Esophagus muscularis mucosa (tissue), 4 donors: ENCODE results near the gene SIGLEC12. TPM values are rescaled to one million over a fixed set of nuclear protein-coding genes. Genes with fewer than 3 reads are reported as not detected.

Source experiments
- DNase-seq: peaks from one replicate; pipeline ENCODE4 v3.0.0-alpha.2; 2017; ENCODE audit errors: extremely low spot score
- H3K27ac ChIP-seq, 4 donors: fragments of 200-600 bp; sonication (generic); replicated peaks in 1 of 4; 1 replicate in 3 of 4; 2 replicates in 1 of 4; pipeline ENCODE4 v1.5.1; 2016 to 2019; ENCODE audit warnings: mild to moderate bottlenecking in 1 of 4
- H3K27me3 ChIP-seq, 4 donors: fragments of 200-600 bp; sonication (generic); one replicate each; pipeline versions ENCODE4 v1.5.1 to v1.6.0; 2016 to 2019
- H3K36me3 ChIP-seq, 4 donors: fragments of 200-600 bp; sonication (generic); one replicate each; pipeline ENCODE4 v1.5.1; 2016 to 2019
- H3K4me1 ChIP-seq, 4 donors: fragments of 200-600 bp; sonication (generic); one replicate each; pipeline ENCODE4 v1.5.1; 2016 to 2019
- H3K4me3 ChIP-seq, 4 donors: fragments of 200-600 bp; sonication (generic); 1 replicate in 2 of 4; 2 replicates in 2 of 4; pipeline ENCODE4 v1.5.1; 2016 to 2019; ENCODE audit warnings: mild to moderate bottlenecking in 4 of 4, moderate library complexity in 1 of 4
- H3K9me3 ChIP-seq, 4 donors: fragments of 200-600 bp; sonication (generic); 1 replicate in 3 of 4; 2 replicates in 1 of 4; pipeline ENCODE4 v1.5.1; 2016 to 2019
- CTCF ChIP-seq, 3 experiments: fragments of 200-600 bp in 2 of 3; fragments of 450-650 bp in 1 of 3; sonication (generic) in 2 of 3; IDR thresholded peaks; one replicate each; pipeline ENCODE4 v1.5.1; 2017 to 2019; ENCODE audit warnings: antibody characterized with exemption in 3 of 3, mild to moderate bottlenecking in 2 of 3, moderate library complexity in 1 of 3
- EP300 ChIP-seq: sonication (generic); formaldehyde crosslinking; IDR thresholded peaks from one replicate; pipeline ENCODE4 v1.6.1; 2017; ENCODE audit warnings: antibody characterized with exemption
- POLR2A ChIP-seq: fragments of 450-650 bp; IDR thresholded peaks from one replicate; pipeline ENCODE4 v1.6.1; 2017; ENCODE audit warnings: antibody characterized with exemption, moderate library complexity, mild to moderate bottlenecking, low read depth
- POLR2AphosphoS5 ChIP-seq, 2 donors: sonication (generic); formaldehyde crosslinking; IDR thresholded peaks; one replicate each; pipeline ENCODE4 v1.6.1; 2017; ENCODE audit warnings: antibody characterized with exemption in 2 of 2
- WGBS: methylation state at CpG from one replicate; pipeline ENCODE4 v1.1.5; 2018; 5-methylcytosine and 5-hydroxymethylcytosine counted together
- intact Hi-C: fragments of 100-400 bp; cut with DNase I; formaldehyde crosslinking; loops from one replicate; pipeline ENCODE4 v1.15.1; 2023
- total RNA-seq, 4 donors: library from RNA; depleted of rRNA; stranded (reverse); fragments of >200 nt; gene quantifications; one replicate each; pipeline versions ENCODE4 v1.1.0 to v1.2.1, GENCODE V29; 2016

SIGLEC12 gene
- under 1 TPM in 1 of 4 donors, not detected in 3; 0.29 TPM for total RNA-seq

- WGBS: 59% methylated on average over 10 of the region's 12 CpGs
- DNase-seq: no peak
- intact Hi-C loops: no loop called here
- Histone ChIP-seq H3K36me3 (no peaks in the 10 kb centered on the region), H3K4me3 (no peak within 1 kb of the TSS), H3K27me3 (peaks cover 0 to 12% (median 0%) of the 10 kb centered on the region in 4 donors), H3K27ac (no peak within 1 kb of the TSS), H3K9me3 (peaks cover 0 to 9% (median 0%) of the 10 kb centered on the region in 4 donors), H3K4me1 (no peaks in the 10 kb centered on the region)
- TF ChIP-seq POLR2AphosphoS5 (IDR thresholded peaks at IDR 0.05): no peak
- TF ChIP-seq EP300: no peak
- no peak for TF ChIP-seq CTCF (IDR thresholded peaks at IDR 0.05)
- no peak for TF ChIP-seq POLR2A
Observed at GRCh38 chr19:51501594-51502263, at the start of gene SIGLEC12. Gene SIGLEC12 (minus strand): TSS chr19:51501800. CDS start chr19:51501733, 67 bp downstream.

- Histone ChIP-seq H3K36me3 (no peaks in the 10 kb centered on the region), H3K4me3 (no peak overlapping the region), H3K9me3 (peaks cover 0 to 3% (median 0%) of the 10 kb centered on the region in 4 donors), H3K4me1 (no peaks in the 10 kb centered on the region), H3K27ac (no peak overlapping the region), H3K27me3 (peaks cover 0 to 69% (median 0%) of the 10 kb centered on the region in 4 donors)
- DNase-seq: no peak
- TF ChIP-seq POLR2A: no peak
- TF ChIP-seq POLR2AphosphoS5 (IDR thresholded peaks at IDR 0.05): no peak
- no peak for TF ChIP-seq CTCF (IDR thresholded peaks at IDR 0.05)
- TF ChIP-seq EP300: no peak
- intact Hi-C loops: no loop called here
- WGBS: 75% methylated on average over 20 of the region's 20 CpGs
Observed at GRCh38 chr19:51550848-51551672, 49.5 kb upstream of the SIGLEC12 start.

GRCh38 chr19:51549533-51550324, 48.1 kb upstream of the SIGLEC12 start:
- TF ChIP-seq EP300: no peak
- TF ChIP-seq POLR2AphosphoS5 (IDR thresholded peaks at IDR 0.05): no peak
- no peak for TF ChIP-seq CTCF (IDR thresholded peaks at IDR 0.05)
- no peak for TF ChIP-seq POLR2A
- Histone ChIP-seq H3K4me3 (no peak overlapping the region), H3K36me3 (no peaks in the 10 kb centered on the region), H3K27me3 (peaks cover 0 to 70% (median 0%) of the 10 kb centered on the region in 4 donors), H3K4me1 (no peaks in the 10 kb centered on the region), H3K27ac (no peak overlapping the region), H3K9me3 (no peaks in the 10 kb centered on the region)
- intact Hi-C loops: no loop called here
- 62% methylated on average over 8 of the region's 8 CpGs for WGBS
- DNase-seq: no peak

GRCh38 chr19:51548891-51549305, 47.3 kb upstream of the SIGLEC12 start:
- peaks cover 0 to 71% (median 0%) of the 10 kb centered on the region in 4 donors for H3K27me3 ChIP-seq
- 60% methylated on average over 1 of the region's 4 CpGs for WGBS
- intact Hi-C loops: no loop called here

More at GRCh38 chr19:51548891-51549305, 47.3 kb upstream of the SIGLEC12 start:
- no peak overlapping the region for H3K27ac ChIP-seq
- DNase-seq: no peak
- H3K9me3 ChIP-seq: no peaks in the 10 kb centered on the region
- TF ChIP-seq POLR2A (no peak), CTCF (IDR thresholded peaks at IDR 0.05) (no peak), EP300 (no peak), POLR2AphosphoS5 (IDR thresholded peaks at IDR 0.05) (no peak)
- H3K4me1 ChIP-seq: no peaks in the 10 kb centered on the region
- H3K4me3 ChIP-seq: no peak overlapping the region
- H3K36me3 ChIP-seq: no peaks in the 10 kb centered on the region
